AG09319 (cell line): ENCODE results near the gene CDYL.

Experiments
- DNase-seq: peaks from one replicate; pipeline ENCODE4 v3.0.0-alpha.2; 2010; ENCODE audit warnings: low read depth; ENCODE audit errors: extremely low read depth
- CTCF ChIP-seq: IDR thresholded peaks from 2 replicates; pipeline ENCODE4 v1.5.1; 2011; ENCODE audit warnings: low read depth, mild to moderate bottlenecking, inconsistent platforms, low read length, moderate library complexity

Gene CDYL

GRCh38 chr6:4778086-4778485 is 1.9 kb downstream of the CDYL start:
- DNase-seq: no peak
- no peak for TF ChIP-seq CTCF

- no peak for TF ChIP-seq CTCF
- DNase-seq: no peak
These were observed 4.2 kb downstream of the CDYL start for GRCh38 chr6:4780360-4780812.

GRCh38 chr6:4781426-4781825 is 5.2 kb downstream of the CDYL start:
- no peak for DNase-seq

GRCh38 chr6:4781967-4782575 is 5.9 kb downstream of the CDYL start:
- no peak for DNase-seq
- TF ChIP-seq CTCF: no peak

More at GRCh38 chr6:4781426-4781825, 5.2 kb downstream of the CDYL start:
- no peak for TF ChIP-seq CTCF

GRCh38 chr6:4786996-4787395 is 10.8 kb downstream of the CDYL start:
- DNase-seq: no peak
- TF ChIP-seq CTCF: no peak

GRCh38 chr6:4788482-4788881 is 12.3 kb downstream of the CDYL start:
- TF ChIP-seq CTCF: no peak
- no peak for DNase-seq

GRCh38 chr6:4788953-4789584 is 12.9 kb downstream of the CDYL start:
- no peak for DNase-seq
- TF ChIP-seq CTCF: no peak
